ENCODE measurements around the gene E4F1. TPM values are rescaled to one million over a fixed set of nuclear protein-coding genes. Genes with fewer than 3 reads are reported as not detected.
A peak's percentile ranks its signal among the peaks of the same experiment; 100 is the strongest.
"Not testable (repeated sequence)": the region's sequence is repeated elsewhere in the genome, so short reads cannot be mapped to it uniquely, and the experiment has no call there.

E4F1 gene
- total and polyA plus RNA-seq, 9 of the 15 experiments (the other 6 are each of a cell fraction or from before 2014, with no cell fraction given): 0.48 to 94.9 (median 20.4) TPM

DNA sequence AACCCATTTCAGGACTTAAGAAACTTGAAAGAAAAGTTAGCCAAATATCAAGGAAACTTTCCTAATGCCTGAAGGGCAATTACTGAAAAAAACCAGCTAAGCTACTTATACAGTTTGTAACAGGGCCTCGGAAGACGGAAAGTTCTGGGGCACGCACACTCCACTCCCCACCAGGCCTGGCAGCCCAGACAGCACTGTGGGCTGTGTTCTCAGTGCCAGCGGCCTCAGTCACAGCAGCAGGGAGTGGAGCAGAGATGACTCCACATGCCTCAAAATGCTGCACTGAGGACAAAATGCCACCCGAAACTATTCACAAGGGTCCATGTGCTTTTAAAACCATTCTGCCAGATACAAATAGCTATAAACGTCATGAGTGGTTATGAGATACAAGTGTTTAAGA, 34.3 kb downstream of the E4F1 start:
- H3K27ac ChIP-seq (ENCODE audit: extremely low read depth, low read depth, low read length): no peak overlapping the region
- intact Hi-C loops (cut with micrococcal nuclease) (no loop called here), in situ Hi-C loops (cut with MboI) (no loop called here)
- no peaks in the 10 kb centered on the region for H3K9me1 ChIP-seq (ENCODE audit: control insufficient read depth, insufficient read depth, low read length)
- H3K36me3 ChIP-seq (ENCODE audit: control insufficient read depth, insufficient read depth, low read length): peaks cover 99% of the 10 kb centered on the region
- ChIA-PET POLR2A (interaction anchor here (0.5 to 3.4 kb wide), 6 partner anchors 8 to 293 kb away, joined by 3 to 14 read pairs (median 4); partner anchors contain the start of genes RNPS1 and RPS2), CTCF (ENCODE audit: low intra/inter-chr PET ratio) (no interaction called here)
- H3K4me2 ChIP-seq (ENCODE audit: insufficient read depth, low read length): no peak overlapping the region
- H2AFZ ChIP-seq (ENCODE audit: low read depth, low read length): no peak overlapping the region
- no peaks in the 10 kb centered on the region for H3K9me3 ChIP-seq (replicated peaks; ENCODE audit: control insufficient read depth, insufficient read depth, low read depth, low read length)
- no TSS peak for BruUV-seq (replicated peaks)
- ATAC-seq: no peak
- 0 out of 4 replicates have a peak overlapping the region, but pooled peaks of 1 of the 2 experiments have one; percentile 23 for H3K9ac ChIP-seq (ENCODE audit: insufficient read depth in 1 of 2, low read depth in 2 of 2, low read length in 2 of 2)
- no peak overlapping the region for H3K4me3 ChIP-seq
- TF ChIP-seq SRSF7 (optimal IDR thresholded peaks at IDR 0.05; ENCODE audit: low read depth, low read length) (no peak), CHD1 (IDR thresholded peaks at IDR 0.05; ENCODE audit: low read length) (no peak)
- TF ChIP-seq, protein P1, sequence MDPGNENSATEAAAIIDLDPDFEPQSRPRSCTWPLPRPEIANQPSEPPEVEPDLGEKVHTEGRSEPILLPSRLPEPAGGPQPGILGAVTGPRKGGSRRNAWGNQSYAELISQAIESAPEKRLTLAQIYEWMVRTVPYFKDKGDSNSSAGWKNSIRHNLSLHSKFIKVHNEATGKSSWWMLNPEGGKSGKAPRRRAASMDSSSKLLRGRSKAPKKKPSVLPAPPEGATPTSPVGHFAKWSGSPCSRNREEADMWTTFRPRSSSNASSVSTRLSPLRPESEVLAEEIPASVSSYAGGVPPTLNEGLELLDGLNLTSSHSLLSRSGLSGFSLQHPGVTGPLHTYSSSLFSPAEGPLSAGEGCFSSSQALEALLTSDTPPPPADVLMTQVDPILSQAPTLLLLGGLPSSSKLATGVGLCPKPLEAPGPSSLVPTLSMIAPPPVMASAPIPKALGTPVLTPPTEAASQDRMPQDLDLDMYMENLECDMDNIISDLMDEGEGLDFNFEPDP (CRISPR knock-in tag; IDR thresholded peaks at IDR 0.05): no peak
- peaks cover 2% of the 10 kb centered on the region; the same call in 1 of the 2 replicates for H4K20me1 ChIP-seq (replicated peaks; ENCODE audit: control insufficient read depth, insufficient read depth, low read length)
- no peaks in the 10 kb centered on the region for H3K27me3 ChIP-seq (ENCODE audit: control insufficient read depth in 2 of 2, insufficient read depth in 2 of 2, low read length in 2 of 2)
- H3K4me1 ChIP-seq (replicated peaks in 1 of 2; ENCODE audit: control insufficient read depth in 2 of 2, insufficient read depth in 2 of 2, low read length in 2 of 2): peaks cover 0 to 2% of the 10 kb centered on the region in 2 experiments; a peak in 1 of 5 replicates
- 94% methylated on average over 6 of the region's 6 CpGs for WGBS (ENCODE audit: insufficient coverage, low coverage, missing lambda C conversion rate)
- DNase-seq (ENCODE audit: extremely low read depth in 1 of 4, low spot score in 3 of 4): no peak
- no peak for FAIRE-seq
- H3K79me2 ChIP-seq (ENCODE audit: control insufficient read depth, insufficient read depth, low read length): peaks cover 30% of the 10 kb centered on the region

- H3K4me1 ChIP-seq (replicated peaks in 1 of 2; ENCODE audit: control insufficient read depth in 2 of 2, insufficient read depth in 2 of 2, low read length in 2 of 2); H3K9me1 ChIP-seq (ENCODE audit: control insufficient read depth, insufficient read depth, low read length); FAIRE-seq; H3K9ac ChIP-seq (ENCODE audit: insufficient read depth in 1 of 2, low read depth in 2 of 2, low read length in 2 of 2); H3K4me3 ChIP-seq; intact Hi-C loops (cut with micrococcal nuclease); DNase-seq (ENCODE audit: extremely low read depth in 1 of 4, low spot score in 3 of 4); H3K9me3 ChIP-seq (replicated peaks; ENCODE audit: control insufficient read depth, insufficient read depth, low read depth, low read length); H3K4me2 ChIP-seq (ENCODE audit: insufficient read depth, low read length); BruUV-seq (replicated peaks); H3K27ac ChIP-seq (ENCODE audit: extremely low read depth, low read depth, low read length); H2AFZ ChIP-seq (ENCODE audit: low read depth, low read length); H3K27me3 ChIP-seq (ENCODE audit: control insufficient read depth in 2 of 2, insufficient read depth in 2 of 2, low read length in 2 of 2); CTCF ChIA-PET (ENCODE audit: low intra/inter-chr PET ratio); in situ Hi-C loops (cut with MboI); ATAC-seq; H4K20me1 ChIP-seq (replicated peaks; ENCODE audit: control insufficient read depth, insufficient read depth, low read length): not testable (repeated sequence)
- Histone ChIP-seq H3K79me2 (ENCODE audit: control insufficient read depth, insufficient read depth, low read length) (peaks cover 38% of the 10 kb centered on the region), H3K36me3 (ENCODE audit: control insufficient read depth, insufficient read depth, low read length) (peaks cover 99% of the 10 kb centered on the region)
- POLR2A ChIA-PET: interaction anchor here (0.6 to 3.4 kb wide), 5 partner anchors 10 to 185 kb away, joined by 3 to 14 read pairs (median 3); partner anchors contain the start of genes RNPS1 and TRAF7
- 95% methylated on average over 7 of the region's 7 CpGs for WGBS (ENCODE audit: insufficient coverage, low coverage, missing lambda C conversion rate)
These were observed 35.1 kb downstream of the E4F1 start for GRCh38 chr16:2258530-2258929.

Data from K562 (cell line).